ENCODE results near the gene OOSP3.

DNA sequence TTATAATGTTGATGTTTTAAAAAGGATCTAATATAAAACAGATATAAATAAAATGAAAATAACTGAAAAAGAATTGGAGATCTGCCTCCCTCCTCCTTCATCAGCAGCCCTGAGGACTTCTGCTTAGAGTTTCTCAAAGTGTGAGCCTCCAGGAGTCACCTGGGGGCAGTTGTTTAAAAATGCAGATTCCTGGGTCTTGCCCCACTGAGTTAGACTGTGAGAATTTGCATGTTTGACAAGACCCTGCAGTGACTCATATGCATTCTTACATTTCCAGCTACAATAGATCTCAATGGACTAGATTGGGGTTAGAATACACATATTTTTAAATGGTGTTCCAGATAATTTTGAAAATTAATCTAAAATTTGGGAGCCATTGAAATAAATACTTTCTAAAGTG is 798 bp upstream of the OOSP3 start:
- TF ChIP-seq CTCF (conservative IDR thresholded peaks at IDR 0.05) (no peak), ZFX (IDR thresholded peaks at IDR 0.05) (no peak)

Data from C4-2B (cell line).